Brain microvascular endothelial cell (primary cell): ENCODE data around the gene RERE.

ENCODE experiments used
- DNase-seq: peaks from one replicate; pipeline ENCODE4 v3.0.0-alpha.2; 2020
- H3K27ac ChIP-seq: fragments of 250-450 bp; sonication (Bioruptor Pico); 2 replicates; pipeline ENCODE4 v1.5.1; 2020; ENCODE audit warnings: mild to moderate bottlenecking, moderate library complexity
- H3K27me3 ChIP-seq: fragments of 250-450 bp; sonication (Bioruptor Pico); replicated peaks from 2 replicates; pipeline ENCODE4 v1.5.1; 2020; ENCODE audit warnings: mild to moderate bottlenecking
- H3K36me3 ChIP-seq: fragments of 250-450 bp; sonication (Bioruptor Pico); replicated peaks from 2 replicates; pipeline ENCODE4 v1.5.1; 2020; ENCODE audit warnings: mild to moderate bottlenecking
- H3K4me3 ChIP-seq: 2 replicates; pipeline ENCODE4 v1.5.1; 2011; ENCODE audit warnings: low read depth, mild to moderate bottlenecking, control low read depth, low read length, moderate library complexity
- in situ Hi-C: cut with HindIII; loops from 2 replicates; pipeline ENCODE4 v1.10.0; 2017; ENCODE audit warnings: low sequenced_read_pairs, low pct_ligation_motif_present
- TF ChIP-seq, protein P1 (sequence below): IDR thresholded peaks from 2 replicates; pipeline ENCODE4 v1.5.1; 2011; ENCODE audit warnings: low read depth, mild to moderate bottlenecking, moderate library complexity, low read length, control low read depth, inconsistent platforms; ENCODE audit errors: missing control alignments

Gene RERE

DNA sequence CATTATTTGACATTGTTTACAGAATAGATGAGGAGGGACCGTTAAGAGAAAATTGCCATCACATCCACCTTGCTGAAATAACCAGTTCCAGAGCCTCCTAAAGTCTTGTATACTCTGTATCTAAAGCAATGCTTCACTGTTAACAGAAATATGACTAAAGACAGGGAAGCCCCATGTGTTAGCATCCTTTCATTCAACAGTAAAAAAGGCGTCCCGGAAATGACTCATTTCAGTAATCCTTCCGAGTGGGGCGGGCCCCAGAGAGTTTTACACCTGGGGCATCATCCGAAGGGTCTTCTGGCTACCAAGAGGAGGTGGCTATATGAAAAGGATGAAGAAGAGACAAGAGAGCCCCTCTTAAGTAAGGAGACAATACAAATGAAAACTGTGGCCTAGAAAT lies 272.4 kb downstream of the RERE start:
- Histone ChIP-seq H3K36me3 (no peaks in the 10 kb centered on the region), H3K4me3 (no peak overlapping the region), H3K27ac (no peak overlapping the region), H3K27me3 (no peaks in the 10 kb centered on the region)
- in situ Hi-C loops, result no loop called here
- TF ChIP-seq, protein P1, sequence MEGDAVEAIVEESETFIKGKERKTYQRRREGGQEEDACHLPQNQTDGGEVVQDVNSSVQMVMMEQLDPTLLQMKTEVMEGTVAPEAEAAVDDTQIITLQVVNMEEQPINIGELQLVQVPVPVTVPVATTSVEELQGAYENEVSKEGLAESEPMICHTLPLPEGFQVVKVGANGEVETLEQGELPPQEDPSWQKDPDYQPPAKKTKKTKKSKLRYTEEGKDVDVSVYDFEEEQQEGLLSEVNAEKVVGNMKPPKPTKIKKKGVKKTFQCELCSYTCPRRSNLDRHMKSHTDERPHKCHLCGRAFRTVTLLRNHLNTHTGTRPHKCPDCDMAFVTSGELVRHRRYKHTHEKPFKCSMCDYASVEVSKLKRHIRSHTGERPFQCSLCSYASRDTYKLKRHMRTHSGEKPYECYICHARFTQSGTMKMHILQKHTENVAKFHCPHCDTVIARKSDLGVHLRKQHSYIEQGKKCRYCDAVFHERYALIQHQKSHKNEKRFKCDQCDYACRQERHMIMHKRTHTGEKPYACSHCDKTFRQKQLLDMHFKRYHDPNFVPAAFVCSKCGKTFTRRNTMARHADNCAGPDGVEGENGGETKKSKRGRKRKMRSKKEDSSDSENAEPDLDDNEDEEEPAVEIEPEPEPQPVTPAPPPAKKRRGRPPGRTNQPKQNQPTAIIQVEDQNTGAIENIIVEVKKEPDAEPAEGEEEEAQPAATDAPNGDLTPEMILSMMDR, result no peak
- DNase-seq, result no peak

DNA sequence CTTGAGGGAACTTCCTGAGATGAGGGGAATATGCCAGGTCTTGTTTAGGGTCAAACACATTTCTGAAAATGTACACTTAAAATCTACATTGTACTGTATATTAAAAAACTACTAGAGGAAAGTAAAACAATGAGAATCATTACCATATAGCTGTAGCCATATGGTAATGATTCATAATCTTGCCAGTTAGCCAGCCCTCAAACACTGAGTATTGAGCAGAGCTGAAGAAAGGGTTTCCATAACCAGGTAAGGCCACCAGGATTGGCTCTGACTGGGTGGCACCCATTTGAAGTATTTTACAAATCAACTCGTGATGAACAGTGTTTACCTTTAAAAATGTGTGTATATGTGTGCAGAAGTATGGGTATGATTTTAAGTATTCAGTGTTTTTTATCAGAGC lies 272.8 kb downstream of the RERE start:
- Histone ChIP-seq H3K36me3 (no peaks in the 10 kb centered on the region), H3K27me3 (no peaks in the 10 kb centered on the region), H3K4me3 (no peak overlapping the region), H3K27ac (no peak overlapping the region)
- TF ChIP-seq, protein P1, result no peak
- no peak for DNase-seq
- in situ Hi-C loops, result no loop called here

DNA sequence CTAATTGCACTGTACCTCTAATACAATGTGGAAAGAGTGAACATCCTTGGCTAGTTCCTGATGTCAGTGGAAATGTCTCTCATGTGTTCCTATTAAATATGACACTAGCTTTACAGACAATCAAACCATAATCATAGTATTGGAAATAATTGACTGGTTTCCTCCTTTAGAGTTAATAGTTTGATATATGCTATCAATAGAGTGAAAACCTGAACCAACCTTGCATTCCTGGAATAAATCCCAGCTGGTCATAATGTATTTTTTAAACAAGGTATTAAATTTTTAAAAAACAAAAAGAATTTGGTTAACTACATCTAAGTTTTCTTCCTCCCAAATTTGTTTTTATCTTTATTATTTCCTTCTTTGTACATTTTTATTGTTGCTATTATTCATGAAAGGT lies 273.5 kb downstream of the RERE start:
- DNase-seq, result no peak
- in situ Hi-C loops, result no loop called here
- Histone ChIP-seq H3K27ac (no peak overlapping the region), H3K36me3 (no peaks in the 10 kb centered on the region), H3K4me3 (no peak overlapping the region), H3K27me3 (no peaks in the 10 kb centered on the region)
- TF ChIP-seq, protein P1, result no peak

DNA sequence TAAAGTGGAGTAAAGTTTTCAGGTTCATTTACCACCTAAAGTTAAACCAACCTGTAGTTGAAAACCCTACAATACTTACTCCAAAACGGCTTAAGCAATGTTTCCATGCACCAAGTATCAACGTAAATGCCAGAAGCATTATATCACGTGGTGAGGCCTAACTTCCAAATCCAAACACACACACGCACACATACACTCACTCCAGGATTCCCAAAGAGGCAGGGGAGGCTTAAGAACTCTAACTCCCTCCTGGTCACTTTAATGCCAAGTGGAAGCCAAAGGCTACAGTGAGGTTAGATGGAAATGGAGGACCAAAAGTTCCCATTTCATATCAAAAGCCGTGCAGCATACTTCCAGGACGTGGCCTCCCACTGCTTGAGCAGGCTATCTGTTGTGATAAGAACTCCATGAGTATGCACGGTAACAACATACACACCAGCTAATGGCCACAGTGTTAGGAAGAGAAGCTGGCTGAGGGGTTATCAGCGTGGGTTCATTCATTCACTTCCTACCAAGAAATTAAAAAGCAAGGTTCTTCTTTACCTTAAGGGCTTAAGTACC lies 275.4 kb downstream of the RERE start:
- Histone ChIP-seq H3K27ac (no peak overlapping the region), H3K4me3 (no peak overlapping the region), H3K27me3 (no peaks in the 10 kb centered on the region), H3K36me3 (no peaks in the 10 kb centered on the region)
- peak; percentile 22 for DNase-seq
- in situ Hi-C loops, result no loop called here
- TF ChIP-seq, protein P1, result no peak

DNA sequence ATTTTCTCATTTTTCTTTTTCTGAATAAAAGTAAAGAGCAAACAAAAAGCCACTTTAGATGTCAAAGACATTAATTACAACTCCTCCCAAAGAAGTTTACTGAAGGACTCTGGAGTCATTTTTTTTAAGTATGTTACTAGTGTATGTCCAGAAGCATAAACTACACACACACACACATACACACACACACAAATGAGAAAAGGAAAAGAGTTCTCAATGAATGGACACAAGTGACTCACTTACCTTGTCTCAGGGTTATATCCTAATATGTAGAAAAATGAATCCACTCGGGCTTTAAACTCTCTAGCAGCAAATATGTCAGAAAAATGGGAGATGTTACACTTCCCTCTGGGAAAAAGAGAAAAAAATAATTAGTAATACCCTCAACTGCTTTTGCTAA lies 276.5 kb downstream of the RERE start:
- no peak for DNase-seq
- H3K36me3 ChIP-seq, result no peaks in the 10 kb centered on the region
- H3K27ac ChIP-seq, result peak overlapping the region; percentile 56
- H3K4me3 ChIP-seq, result no peak overlapping the region
- H3K27me3 ChIP-seq, result no peaks in the 10 kb centered on the region
- in situ Hi-C loops, result no loop called here
- TF ChIP-seq, protein P1, result no peak

DNA sequence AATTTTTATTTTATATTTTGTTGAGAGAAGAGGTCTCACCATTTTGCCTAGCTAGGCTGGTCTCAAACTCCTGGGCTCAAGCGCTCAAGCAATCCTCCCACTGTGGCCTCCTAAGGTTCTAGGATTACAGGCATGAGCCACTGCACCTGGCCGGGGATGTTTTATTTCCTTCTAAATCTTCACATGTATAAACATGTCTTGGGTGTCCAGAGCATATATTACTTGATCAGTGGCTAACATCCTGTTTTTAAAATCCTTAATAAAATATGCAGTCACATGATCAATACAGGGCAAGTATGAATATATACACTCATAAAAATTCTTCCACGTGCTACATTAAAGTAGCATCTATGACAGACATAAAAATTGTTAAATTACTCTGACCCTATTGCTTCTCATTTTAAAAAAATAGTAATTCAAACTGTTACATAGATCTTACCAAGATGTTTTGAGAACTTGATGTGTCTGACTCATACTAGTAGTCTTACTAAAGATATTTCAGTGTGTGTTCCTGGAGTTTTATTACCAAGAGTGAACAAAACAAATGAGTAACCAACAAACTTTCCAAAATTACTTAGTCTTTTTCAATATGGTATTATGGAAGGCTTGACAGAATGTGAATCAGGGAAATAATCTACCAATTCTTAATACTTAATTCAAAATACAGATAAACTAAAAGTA lies 277.0 kb downstream of the RERE start:
- Histone ChIP-seq H3K27ac (peak overlapping the region; percentile 56), H3K27me3 (no peaks in the 10 kb centered on the region), H3K4me3 (no peak overlapping the region), H3K36me3 (no peaks in the 10 kb centered on the region)
- in situ Hi-C loops, result no loop called here
- no peak for DNase-seq
- TF ChIP-seq, protein P1, result no peak
